Stimulated activated CD8-positive, alpha-beta memory T cell treated with anti-CD3 and anti-CD28 coated beads, Interleukin-15, amount 100 ng/mL, for 1 hour (primary cell): ENCODE results near the gene ABCB6.
"Not testable (repeated sequence)": the region's sequence is repeated elsewhere in the genome, so short reads cannot be mapped to it uniquely, and the experiment has no call there.

ENCODE experiments used
- DNase-seq: peaks from one replicate; pipeline ENCODE4 v3.0.0-alpha.2; 2020; ENCODE audit warnings: low read depth

ABCB6 gene

DNA sequence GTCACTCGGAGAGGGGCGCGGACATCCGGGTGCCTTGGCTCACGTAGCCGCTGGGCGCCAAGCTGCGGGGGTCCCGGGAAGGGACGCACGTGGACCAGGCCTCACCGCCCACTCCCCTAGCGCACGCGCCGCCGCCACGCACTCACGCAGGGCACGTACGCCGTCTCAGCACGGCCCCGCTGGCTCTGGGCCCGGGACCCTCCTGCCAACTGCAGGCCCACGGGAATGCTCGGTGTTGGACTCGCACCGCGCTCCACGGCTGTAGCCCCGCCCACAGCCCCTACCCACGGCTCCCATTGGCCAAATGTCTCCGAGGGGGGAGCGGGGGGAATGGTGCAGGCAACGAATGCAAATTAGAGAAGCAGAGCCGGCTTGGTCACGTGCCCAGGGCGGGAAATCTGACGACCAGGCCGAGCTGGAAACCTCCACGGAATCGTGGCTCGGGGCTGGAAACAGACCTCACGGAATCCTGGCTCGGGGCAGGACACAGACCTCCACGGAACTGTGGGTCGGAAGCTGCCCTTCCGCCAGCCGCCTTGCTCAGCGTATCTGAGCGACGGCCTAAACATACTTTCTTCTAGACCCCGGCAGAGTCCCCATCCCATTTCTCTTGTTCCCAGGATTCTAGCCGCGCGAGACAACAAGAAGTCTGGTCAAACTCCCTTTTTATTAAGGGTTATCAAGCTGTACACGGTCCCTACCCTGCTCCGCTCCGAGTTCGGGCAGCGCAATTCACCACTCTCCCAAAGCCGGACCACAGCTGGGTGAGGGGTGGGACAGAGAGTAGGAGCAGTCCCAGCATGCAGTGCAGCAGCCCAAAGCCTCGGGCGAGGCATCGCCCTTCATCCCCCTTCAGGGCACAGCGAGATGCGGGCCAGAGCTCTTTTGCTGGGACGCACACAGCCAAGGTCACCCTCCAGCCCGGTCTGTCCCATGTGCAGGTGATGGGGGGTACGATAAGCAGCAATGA lies at the start of gene ABCB6:
Gene ABCB6 (minus strand): TSS at position 227 of the 970 bp plus-strand sequence. CDS start 285 bp downstream, outside the sequence.
- DNase-seq = peak; percentile 70

DNA sequence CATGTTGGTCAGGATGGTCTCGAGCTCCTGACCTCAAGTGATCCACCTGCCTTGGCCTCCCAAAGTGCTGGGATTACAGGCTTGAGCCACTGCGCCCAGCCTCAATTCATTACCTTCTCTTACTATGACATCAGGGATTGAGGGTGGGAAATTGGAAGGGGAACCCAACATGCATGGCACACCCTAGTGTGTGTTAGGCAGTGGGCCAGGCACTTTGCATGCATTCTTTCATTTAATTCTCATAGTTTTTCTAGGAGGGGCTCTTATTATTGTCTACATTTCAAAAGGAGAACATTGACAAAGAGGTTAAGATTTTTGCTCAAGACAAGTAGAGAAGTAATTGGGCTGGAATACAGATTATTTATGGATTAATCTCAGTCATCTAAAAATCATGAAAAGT lies 49.5 kb upstream of the ABCB6 start:
- no peak for DNase-seq

DNA sequence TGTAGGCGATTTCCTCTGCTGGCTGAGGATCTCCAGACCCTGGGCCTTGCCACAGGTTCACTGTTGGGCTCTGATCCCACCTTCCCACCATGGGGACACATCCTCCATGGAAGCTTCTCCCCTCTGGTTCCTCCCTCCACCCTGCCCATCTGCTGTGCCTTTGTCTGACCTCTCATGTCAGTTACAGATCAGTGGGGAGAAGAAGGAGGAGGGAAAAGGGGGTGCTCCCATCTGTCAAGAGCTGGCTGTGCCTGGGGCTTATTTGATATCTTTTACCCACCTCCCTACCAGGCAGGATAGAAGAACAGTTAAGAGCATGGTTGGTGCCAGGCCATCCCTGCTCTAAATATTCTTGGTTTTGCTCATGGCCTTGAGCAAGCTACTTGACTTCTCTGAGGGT lies 48.1 kb upstream of the ABCB6 start:
- DNase-seq = no peak

DNA sequence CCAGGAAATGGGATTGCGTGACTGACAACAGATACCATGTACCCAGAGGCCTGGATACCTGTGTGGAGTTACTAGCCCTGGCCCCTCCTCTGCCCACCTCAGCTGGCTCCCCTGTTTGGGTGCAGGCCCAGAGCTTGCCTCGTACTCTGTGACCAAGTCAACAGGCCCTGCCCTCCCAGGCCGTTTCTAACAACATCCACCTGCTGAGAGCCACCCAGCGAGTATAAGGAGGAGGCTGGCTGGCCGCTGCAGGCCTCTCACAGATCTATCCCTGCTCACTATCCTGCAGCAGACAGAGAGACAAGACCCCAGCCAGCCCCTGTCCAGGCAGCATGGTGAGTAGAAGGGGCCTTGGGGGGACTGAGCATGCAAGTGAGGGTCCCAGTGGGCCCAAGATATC lies 47.5 kb upstream of the ABCB6 start:
- no peak for DNase-seq

DNA sequence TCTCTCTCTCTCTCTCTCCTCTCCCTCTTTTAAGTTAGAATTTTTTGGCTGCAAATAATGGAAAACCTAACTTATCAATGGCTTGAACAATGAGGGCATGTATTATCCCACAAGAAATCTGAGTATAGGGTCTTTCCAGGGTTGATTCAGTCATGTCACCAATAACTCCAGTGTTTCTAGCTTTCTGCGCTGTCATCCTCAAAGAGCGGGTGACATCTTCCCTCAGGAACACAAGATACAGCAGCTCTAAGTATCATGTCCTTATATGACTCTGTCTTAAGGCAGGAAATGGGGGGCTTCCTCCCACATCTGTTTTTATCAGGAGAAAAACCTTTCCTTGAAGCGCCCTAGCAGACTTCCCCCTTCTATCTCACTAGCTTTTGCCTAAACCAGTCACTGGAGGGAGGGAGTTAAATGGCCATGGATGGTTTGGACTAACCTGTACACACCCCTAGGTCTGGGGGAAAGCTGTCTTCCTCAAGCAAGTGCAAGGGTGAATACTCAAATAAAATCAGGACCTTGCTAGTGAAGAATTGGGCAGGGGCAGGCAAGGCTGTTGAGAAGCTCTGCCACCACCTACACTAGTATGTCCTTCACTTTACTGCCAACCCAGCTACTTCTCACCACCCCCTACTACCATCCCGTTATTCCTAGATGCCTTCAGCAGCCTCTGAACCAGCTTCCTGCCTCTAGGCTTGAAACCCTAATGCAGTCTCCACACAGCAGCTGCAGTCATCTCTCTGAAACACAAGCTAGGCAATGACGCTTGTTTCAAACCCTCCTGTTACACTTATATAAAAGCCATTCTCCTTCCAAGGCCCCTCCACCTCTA lies 42.5 kb upstream of the ABCB6 start:
- no peak for DNase-seq

DNA sequence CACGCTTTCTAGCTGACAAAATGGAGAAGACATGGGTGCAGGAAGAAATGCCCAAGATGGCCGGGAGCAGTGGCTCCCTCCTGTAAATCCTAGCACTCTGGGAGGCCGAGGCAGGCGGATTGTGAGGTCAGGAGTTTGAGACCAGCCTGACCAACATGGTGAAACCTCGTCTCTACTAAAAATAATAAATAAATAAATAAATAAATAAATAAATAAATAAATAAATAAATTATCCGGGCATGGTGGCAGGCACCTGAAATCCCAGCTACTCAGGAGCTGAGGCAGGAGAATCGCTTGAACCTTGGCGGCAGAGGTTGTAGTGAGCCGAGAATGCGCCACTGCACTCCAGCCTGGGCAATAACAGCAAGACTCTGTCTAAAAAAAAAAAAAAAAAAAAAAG lies 40.2 kb upstream of the ABCB6 start:
- not testable (repeated sequence) for DNase-seq

DNA sequence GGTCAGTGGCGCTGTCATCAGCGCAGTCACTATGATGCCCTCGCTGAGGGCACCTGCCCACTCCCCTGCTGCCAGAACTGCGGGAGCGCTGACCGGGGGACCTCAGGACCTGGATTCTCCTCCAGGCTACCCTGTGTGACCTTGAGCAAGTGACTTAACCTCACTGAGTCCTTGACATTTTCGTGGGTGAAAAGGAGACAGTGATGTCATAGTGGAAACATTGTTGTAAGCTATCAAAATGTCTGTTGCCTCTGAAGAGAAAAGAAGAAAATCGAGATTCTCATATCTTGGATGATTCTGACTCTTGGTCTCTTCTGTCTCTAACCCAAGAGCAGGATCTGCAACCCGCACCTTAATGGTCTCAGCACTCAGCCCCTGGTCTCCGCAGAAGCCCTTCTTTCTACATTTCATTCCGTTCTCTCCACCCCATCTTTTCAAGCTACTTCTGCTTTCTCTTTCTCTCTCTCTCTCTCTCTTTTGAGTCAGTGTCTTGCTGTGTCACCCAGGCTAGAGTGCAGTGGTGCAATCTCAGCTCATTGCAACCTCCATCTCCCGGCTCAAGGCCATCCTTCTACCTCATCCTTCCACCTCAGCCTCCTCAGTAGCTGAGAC lies 35.9 kb upstream of the ABCB6 start:
- no peak for DNase-seq

DNA sequence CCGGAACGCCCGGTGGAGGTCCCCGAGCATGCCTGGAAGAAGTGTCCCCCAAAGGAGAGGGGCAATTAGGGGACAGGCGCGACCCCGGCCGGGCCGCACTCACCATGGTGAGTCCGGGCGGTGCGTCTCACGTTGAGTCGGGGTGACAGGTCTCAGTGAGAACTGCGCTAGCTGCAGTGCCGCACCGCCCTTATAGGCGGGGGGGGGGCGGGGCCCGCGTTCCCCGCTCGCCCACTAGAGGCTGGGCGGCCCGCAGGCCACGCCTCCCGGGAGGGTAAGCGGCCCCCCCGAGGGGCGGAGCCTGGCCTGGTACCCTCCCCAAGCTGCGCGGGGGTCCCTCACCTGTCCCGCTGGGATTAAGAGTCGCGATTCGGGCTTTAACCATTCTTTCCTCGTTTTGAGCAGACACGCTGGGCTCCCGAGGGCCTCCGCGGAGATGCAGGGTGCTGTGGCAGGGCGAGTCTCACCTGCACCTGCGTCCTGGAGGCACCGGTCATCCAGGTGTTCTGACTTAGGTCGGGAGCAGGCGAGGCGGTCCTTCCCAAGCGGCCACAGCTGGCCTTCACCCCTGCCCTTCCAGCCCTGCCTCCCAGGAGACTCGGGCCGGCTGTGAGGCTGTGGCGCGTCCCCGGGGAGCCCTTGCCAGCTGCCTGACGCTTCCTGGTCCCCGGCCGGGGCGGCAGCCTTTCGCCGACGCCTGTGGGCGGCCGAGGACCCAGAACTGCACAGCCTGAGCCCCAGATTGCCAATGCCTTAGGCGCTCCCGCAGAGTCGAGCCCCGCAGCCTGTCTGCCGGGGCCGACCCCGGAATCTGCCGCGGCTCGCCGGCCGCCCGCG lies 35.2 kb upstream of the ABCB6 start, which contains the start of gene TUBA4A:
Gene TUBA4A (minus strand): TSS at position 166 of the 837 bp plus-strand sequence. CDS start 60 bp downstream, at position 106.
- DNase-seq = peak; percentile 84

DNA sequence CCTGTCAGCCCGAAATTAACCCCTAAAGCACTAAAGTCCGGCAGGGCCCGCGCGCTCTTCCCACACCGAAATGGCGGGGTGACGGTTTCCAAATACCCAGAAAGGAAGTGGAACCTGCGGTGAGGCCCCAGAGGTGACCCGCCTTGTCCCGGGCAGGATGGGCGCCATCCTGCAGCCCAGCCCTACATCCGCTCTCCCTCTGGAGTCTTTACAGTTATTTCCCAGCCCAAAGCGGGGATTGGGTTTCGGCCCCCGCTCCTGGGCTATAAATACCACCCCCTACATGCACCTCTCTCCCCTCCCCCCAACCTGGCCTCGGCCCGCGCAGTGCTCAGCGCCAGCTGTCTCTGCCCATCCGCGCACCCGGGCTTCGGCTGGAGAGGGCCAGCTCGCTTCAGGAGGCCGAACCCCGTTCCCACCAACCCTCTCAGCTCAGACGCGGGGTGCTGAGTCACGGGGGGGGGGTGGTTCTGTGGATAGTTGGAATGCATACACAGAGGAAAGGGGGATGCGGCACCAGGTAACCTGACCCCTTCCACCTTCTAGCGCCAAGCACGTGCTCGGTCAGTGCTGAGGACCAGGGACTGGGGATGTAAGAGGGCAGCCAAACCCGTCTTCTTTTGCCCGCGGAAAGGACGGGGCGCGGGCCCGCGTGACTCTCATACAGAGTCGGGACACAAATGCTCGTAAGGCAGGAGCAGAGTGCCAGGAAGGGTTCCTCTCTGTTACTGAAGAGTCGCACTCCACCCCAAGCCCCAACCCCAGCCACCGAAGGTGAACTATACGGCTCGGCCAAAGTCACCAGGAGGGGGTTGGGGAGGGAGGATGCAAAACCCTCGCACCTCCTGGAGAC lies 34.4 kb upstream of the ABCB6 start, which contains the start of gene TUBA4B:
Gene TUBA4B (plus strand): TSS at position 344 of the 853 bp plus-strand sequence. CDS start 165 bp downstream, at position 509.
- no peak for DNase-seq

DNA sequence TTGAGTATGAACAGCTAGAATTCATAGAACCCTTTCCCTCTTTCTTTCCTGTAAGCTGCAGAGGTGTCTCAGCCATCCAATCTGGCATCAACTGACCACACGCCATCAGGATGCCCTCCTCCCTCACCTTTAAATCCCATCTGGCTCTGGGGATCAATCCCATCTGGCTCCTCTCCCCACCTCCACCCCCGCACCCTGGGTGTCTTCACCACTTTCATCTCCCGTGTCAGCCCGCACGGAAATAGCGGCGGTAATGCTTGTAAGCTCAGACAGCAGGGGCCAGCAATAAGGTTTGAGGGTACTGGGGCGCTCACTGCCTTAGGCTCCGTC lies 33.8 kb upstream of the ABCB6 start:
- no peak for DNase-seq

DNA sequence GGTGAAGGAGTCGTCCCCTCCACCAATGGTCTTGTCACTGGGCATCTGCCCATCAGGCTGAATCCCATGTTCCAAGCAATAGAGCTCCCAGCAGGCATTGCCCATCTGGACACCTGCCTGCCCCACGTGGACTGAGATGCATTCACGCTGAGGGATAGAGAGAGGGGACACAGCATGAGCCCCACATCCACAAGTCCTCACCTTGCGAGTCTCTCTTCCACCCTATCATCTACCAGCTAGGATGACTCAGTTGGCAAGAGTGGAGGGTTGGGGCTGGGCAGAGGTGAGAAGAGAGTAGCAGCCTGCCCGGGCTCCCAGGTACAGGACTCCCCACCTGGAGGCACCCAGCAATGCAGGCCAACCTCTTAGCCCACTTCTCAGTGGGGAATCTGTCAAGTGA lies 33.3 kb upstream of the ABCB6 start:
- no peak for DNase-seq

DNA sequence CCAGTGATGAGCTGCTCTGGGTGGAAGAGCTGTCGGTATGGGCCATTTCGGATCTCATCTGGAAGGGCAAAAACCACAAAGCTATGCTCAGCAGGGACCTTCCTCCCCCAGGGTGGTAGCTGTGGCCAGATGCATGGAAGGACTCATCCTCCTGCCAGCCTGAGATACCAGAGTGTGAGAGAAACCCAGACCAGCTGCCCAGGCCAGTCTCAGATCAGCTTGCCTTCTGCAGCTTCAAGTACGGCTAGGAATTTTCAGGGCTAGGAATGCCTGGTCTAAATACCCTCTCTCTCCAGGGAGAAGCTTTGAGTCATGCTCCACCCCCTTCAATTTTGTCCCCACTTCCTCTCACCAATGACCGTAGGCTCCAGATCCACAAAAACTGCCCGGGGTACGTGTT lies 32.9 kb upstream of the ABCB6 start:
- no peak for DNase-seq

DNA sequence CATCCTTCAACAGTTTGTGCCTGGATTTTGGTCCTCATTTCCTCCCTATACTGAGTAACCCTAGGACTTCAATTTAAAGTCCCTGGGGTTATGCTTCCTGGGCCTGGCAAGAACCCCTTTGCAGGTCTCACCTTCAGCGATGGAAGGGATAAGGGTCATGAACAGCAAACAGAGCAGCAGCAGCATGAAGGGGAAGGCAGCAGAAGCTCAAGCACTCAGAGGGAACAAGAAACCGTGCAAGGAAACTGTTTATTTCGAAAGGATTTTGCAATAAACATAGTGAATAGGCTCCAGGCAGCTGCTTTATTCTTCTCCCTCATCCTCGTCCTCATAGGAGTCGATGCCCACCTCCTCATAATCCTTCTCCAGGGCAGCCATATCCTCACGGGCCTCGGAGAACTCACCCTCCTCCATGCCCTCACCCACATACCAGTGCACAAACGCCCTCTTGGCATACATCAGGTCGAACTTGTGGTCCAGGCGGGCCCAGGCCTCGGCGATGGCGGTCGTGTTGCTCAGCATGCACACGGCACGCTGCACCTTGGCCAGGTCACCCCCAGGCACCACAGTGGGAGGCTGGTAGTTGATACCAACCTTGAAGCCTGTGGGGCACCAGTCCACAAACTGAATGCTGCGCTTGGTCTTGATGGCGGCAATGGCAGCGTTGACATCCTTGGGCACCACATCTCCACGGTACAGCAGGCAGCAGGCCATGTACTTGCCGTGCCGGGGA lies 31.5 kb upstream of the ABCB6 start:
- no peak for DNase-seq

DNA sequence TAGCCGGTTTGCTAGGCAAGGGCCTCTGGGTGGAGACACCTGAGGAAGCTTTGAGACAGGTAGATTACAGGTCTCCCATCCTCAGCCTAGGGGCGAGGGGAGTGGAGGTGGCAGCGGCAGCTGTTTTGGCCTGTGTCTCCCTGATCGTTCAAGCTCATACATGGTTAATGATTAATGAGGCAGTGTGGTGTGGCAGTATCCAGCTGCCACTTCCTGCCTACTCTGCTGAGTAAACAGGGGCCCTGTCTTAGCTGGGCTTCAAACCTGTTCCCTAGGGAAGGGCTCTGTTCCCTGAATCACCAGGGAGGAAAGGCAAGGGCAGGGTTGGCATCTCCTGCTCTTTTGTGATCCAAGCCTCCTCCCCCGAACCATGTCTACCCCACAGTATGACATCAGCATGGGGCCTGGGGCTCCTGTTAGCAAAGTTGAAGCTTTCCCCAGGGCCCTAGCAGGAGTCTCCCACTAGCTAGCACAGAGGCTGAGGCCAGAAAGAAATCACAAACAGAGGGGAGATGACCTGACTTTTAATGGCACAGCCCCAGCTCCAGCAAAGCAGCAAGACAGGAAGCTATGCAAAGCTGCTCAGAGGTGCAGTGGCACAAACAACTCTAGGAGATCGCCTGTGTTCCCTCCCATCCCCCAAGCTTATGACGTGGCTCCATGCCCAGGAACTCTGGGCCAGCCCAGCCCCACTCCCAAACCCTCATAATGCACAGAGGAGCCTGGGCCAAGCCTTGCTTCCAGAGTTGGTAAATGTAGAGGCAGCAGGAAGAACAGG lies 30.6 kb upstream of the ABCB6 start:
- DNase-seq = no peak

DNA sequence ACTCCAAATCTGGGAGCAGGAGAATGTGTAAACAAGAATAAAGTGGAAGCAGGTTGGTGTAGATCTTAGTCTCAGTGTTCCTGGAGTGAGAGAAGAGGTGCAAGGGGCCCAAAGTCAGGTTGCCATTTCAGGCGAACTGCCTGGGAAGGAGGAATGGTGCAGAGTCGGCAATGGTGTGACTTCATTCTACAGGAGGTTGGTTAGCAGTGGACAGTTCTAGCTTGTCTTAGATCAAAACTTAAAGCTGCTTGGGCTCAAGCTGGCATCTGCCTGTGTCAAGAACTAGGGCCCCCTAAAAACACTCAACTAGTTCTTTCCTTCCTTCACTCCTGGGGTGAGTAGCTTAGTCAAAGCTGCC lies 30.1 kb upstream of the ABCB6 start:
- DNase-seq = no peak

DNA sequence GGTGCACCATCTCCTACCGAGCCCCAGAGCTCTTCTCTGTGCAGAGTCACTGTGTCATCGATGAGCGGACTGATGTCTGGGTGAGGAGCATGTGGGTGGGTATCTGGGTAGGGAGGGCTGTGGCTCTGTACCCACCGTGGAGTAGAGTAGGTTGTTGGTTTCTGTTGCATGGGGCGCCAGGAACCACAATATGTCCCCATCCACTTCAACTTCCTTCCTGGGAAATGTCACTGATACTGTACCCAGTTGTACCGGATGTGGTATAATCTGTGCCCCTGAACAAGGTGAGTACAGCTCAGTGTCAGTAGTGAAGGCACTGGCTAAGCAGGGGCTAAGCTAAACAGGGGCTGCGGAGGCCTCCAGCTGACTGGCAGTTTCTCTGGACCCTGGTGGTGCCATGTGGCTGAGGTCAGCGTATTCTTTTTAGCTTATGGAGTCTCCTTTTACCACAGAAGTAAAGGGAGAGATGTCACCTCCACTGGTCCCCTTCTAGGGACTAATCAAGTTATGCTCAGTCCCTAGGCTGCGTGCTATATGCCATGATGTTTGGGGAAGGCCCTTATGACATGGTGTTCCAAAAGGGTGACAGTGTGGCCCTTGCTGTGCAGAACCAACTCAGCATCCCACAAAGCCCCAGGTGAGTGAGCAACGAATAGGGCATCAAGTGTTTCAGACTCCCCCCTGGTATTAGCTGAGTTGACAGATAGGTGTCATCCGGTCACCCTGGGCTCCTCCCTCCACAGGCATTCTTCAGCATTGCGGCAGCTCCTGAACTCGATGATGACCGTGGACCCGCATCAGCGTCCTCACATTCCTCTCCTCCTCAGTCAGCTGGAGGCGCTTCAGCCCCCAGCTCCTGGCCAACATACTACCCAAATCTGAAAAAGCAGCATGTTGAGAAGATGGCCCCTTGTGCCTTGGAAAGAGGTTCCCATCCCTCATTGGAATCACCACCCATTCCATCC lies 29.2 kb upstream of the ABCB6 start:
- DNase-seq = no peak

DNA sequence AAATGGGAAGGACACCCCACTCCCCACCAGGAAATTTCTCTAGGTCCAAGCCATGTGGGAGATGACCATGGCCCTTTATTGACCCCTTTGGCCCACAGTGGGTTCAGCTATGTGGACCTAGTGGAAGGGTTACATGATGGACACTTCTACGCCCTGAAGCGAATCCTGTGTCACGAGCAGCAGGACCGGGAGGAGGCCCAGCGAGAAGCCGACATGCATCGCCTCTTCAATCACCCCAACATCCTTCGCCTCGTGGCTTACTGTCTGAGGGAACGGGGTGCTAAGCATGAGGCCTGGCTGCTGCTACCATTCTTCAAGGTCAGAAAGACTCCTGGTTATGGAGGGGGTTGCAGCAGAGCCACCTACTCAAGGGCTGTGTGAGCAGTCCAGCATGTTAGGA lies 27.8 kb upstream of the ABCB6 start:
- no peak for DNase-seq

DNA sequence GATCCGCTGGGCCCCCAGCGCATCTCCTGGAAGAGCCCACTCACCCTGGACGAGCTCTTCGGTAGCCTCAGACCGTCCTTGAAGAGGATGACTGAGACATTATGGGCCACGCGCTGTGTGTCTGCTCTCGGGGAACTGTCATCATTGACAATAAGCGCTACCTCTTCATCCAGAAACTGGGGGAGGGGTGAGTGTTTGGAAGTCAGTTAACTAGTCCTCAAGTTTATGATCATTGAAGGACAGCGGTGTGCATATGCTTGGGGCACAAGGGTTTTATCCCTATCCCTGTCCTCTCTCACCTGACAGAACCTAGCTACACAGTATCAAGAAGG lies 27.1 kb upstream of the ABCB6 start:
- no peak for DNase-seq
